Left lung (tissue), 10 donors: Measurements from ENCODE around the gene C13orf46. TPM values are rescaled to one million over a fixed set of nuclear protein-coding genes. Genes with fewer than 3 reads are reported as not detected.

Source experiments
- ATAC-seq: fragments of 200-7000 bp; cut with Tn5 transposase; one replicate; pipeline ENCODE4 v1.9.1; 2020; ENCODE audit warnings: moderate library complexity
- DNase-seq, 4 donors: peaks; one replicate each; pipeline ENCODE4 v3.0.0-alpha.2; 2013 to 2020
- H3K27ac ChIP-seq, 2 donors: fragments of 200-600 bp; sonication (generic) in 1 of 2; one replicate each; pipeline versions ENCODE4 v1.5.0 to v1.8.0; 2020 to 2021
- H3K27me3 ChIP-seq, 2 donors: fragments of 200-600 bp; sonication (generic) in 1 of 2; one replicate each; pipeline versions ENCODE4 v1.5.0 to v1.8.0; 2020 to 2021
- H3K36me3 ChIP-seq, 2 donors: fragments of 200-600 bp; sonication (generic) in 1 of 2; one replicate each; pipeline versions ENCODE4 v1.5.0 to v1.8.0; 2020 to 2021
- H3K4me1 ChIP-seq, 2 donors: fragments of 200-600 bp; one replicate each; pipeline ENCODE4 v1.8.0; 2021
- H3K4me3 ChIP-seq, 2 donors: fragments of 200-600 bp; sonication (generic) in 1 of 2; one replicate each; pipeline versions ENCODE4 v1.5.0 to v1.8.0; 2020 to 2021; ENCODE audit warnings: mild to moderate bottlenecking in 1 of 2
- H3K9me3 ChIP-seq, 2 donors: fragments of 200-600 bp; sonication (generic) in 1 of 2; one replicate each; pipeline versions ENCODE4 v1.5.0 to v1.8.0; 2020 to 2021
- intact Hi-C, 2 donors: fragments of 100-400 bp; cut with DNase I; formaldehyde crosslinking; loops; one replicate each; pipeline versions ENCODE4 v1.11.2 to v1.14.2; 2022
- polyA plus RNA-seq, 6 donors: library from polyadenylated mRNA; unstranded; fragments of 120-200 nt; gene quantifications; one replicate each; pipeline ENCODE4 v1.2.1, GENCODE V29; 2013; ENCODE audit not compliant: insufficient read length in 6 of 6
- total RNA-seq, 2 donors: library from RNA; stranded (reverse); fragmentation: NEBNext Ultra II Directional; extraction: Animal tissue kit (Norgen Biotek cat#: 25700); gene quantifications; one replicate each; pipeline ENCODE4 v1.2.1, GENCODE V29; 2021
- TF ChIP-seq, protein P1 (sequence below), 2 donors: fragments of 200-600 bp; sonication (generic) in 1 of 2; IDR thresholded peaks; one replicate each; pipeline versions ENCODE4 v1.5.0 to v1.8.0; 2021; ENCODE audit warnings: antibody characterized with exemption in 2 of 2
- donor health status: DM: no; HTN: yes; CAD: no.
- donor health status: DM: no; HTN: no; CAD: no.

C13orf46 gene
- total and polyA plus RNA-seq, 8 donors: 0.10 to 7.5 (median 0.29) TPM

DNA sequence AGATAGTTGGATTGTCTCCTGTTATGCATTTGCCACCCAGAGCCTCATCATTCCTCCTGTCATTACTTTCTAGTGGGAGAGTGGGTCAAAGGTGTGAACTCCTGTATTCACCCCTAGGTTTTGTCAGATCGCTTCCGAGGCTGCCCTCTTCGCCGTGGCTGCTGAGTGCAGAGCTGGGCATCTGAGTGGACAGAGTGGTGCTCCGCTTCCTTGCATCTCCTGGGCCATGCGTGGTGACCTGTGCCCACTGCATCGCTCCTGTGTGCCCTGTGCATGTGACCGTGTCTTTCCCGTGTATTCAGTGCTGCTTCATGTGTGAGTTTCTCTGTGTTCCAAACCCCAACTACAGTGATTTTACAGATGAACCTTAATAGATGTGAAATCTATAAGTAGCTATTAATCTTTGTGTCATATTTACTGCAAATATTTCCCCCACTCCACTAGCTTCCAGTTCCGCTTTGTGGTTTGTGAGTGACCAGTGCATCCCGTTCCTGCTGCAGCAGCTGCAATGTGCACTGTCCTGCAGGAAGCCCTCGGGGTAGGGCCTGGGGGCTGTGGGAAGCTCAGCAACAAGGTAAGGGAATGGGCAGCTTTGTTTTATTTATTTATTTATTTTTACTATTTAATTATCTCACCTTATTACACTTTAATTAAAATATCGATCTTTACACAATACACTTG, 53.1 kb downstream of the C13orf46 start:
- DNase-seq (no peak), ATAC-seq (no peak)
- Histone ChIP-seq H3K36me3 (no peaks in the 10 kb centered on the region), H3K27ac (no peak overlapping the region), H3K27me3 (peaks cover 0 to 29% of the 10 kb centered on the region in 2 donors), H3K4me1 (no peaks in the 10 kb centered on the region), H3K9me3 (peaks cover 0 to 21% of the 10 kb centered on the region in 2 donors), H3K4me3 (no peak overlapping the region)
- TF ChIP-seq, protein P1, sequence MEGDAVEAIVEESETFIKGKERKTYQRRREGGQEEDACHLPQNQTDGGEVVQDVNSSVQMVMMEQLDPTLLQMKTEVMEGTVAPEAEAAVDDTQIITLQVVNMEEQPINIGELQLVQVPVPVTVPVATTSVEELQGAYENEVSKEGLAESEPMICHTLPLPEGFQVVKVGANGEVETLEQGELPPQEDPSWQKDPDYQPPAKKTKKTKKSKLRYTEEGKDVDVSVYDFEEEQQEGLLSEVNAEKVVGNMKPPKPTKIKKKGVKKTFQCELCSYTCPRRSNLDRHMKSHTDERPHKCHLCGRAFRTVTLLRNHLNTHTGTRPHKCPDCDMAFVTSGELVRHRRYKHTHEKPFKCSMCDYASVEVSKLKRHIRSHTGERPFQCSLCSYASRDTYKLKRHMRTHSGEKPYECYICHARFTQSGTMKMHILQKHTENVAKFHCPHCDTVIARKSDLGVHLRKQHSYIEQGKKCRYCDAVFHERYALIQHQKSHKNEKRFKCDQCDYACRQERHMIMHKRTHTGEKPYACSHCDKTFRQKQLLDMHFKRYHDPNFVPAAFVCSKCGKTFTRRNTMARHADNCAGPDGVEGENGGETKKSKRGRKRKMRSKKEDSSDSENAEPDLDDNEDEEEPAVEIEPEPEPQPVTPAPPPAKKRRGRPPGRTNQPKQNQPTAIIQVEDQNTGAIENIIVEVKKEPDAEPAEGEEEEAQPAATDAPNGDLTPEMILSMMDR (IDR thresholded peaks at IDR 0.05): no peak
- intact Hi-C loops: no loop called here

DNA sequence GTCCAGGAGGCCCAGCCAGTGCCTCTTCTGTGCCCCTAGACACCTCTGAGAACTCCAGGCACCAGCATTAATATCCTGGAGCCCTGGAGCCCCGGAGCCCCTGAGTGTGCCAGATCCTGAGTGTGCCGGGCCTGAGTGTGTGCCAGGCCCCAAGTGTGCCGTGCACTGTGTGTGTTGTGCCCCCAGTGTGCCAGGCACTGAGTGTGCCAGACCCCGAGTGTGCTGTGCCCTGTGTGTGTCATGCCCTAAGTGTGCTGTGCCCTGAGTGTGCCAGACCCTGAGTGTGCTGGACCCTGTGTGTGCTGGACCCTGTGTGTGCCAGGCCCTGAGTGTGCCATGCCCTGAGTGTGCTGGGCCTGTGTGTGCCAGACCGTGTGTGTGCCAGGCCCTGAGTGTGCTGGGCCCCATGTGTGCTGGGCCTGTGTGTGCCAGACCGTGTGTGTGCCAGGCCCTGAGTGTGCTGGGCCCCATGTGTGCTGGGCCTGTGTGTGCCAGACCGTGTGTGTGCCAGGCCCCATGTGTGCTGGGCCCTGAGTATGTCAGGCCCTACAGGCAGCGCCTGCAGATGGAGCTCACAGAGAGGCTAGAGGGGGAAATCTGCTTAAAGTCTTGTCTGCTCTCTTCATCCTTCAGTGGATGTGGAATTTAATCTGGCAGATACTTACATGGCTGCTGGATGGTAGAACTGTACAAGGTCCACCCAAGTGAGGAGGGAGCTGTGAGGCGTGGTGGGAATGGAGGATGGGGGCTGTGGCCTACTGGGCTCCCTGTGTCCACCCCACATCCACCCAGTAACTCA, 53.9 kb downstream of the C13orf46 start:
- Histone ChIP-seq H3K9me3 (peaks cover 0 to 25% of the 10 kb centered on the region in 2 donors), H3K4me1 (no peaks in the 10 kb centered on the region), H3K27ac (no peak overlapping the region), H3K27me3 (peaks cover 0 to 37% of the 10 kb centered on the region in 2 donors), H3K4me3 (no peak overlapping the region), H3K36me3 (no peaks in the 10 kb centered on the region)
- ATAC-seq: no peak
- DNase-seq: no peak
- intact Hi-C loops: no loop called here
- TF ChIP-seq, protein P1 (IDR thresholded peaks at IDR 0.05): no peak

DNA sequence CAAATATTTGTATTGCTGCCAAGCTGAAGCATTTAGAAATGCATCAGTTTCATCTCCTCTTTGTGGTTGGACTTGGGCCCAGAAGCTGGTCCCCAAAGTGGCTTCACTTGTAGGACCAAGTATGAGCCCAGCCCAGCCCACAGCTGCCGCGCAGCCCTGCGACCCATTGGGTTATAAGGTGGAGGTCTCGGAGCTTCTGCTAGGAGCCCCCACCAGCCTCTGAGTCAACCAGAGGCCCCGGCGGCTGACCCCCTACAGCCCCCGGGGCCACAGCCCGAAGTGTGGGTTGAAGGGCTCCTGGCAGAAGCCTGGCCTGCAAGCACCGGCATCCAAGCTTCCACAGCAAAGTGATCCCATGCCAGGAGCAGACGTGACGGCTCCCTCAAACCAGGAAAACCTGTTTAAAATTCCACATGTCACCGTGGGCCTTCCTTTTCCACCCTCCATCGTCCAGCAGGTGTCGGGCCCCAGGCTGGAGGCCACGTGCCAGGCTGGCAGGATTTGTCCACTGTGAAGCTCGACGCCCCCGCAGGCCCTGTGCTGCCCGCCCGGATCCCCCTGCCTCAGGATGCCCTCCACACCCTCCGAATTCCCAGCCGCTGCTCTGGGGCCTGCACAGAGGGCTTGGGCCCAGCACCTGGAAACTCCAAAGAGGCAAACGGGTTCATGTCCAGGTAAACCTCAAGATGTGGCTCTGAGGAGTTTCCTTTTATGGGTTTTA, 54.7 kb downstream of the C13orf46 start:
- intact Hi-C loops: no loop called here
- no peak overlapping the region for H3K27ac ChIP-seq
- peaks cover 0 to 46% of the 10 kb centered on the region in 2 donors for H3K27me3 ChIP-seq
- DNase-seq (no peak), ATAC-seq (no peak)
- H3K4me1 ChIP-seq: no peaks in the 10 kb centered on the region
- H3K36me3 ChIP-seq: no peaks in the 10 kb centered on the region
- TF ChIP-seq, protein P1 (IDR thresholded peaks at IDR 0.05): no peak
- peaks cover 0 to 25% of the 10 kb centered on the region in 2 donors for H3K9me3 ChIP-seq
- no peak overlapping the region for H3K4me3 ChIP-seq

DNA sequence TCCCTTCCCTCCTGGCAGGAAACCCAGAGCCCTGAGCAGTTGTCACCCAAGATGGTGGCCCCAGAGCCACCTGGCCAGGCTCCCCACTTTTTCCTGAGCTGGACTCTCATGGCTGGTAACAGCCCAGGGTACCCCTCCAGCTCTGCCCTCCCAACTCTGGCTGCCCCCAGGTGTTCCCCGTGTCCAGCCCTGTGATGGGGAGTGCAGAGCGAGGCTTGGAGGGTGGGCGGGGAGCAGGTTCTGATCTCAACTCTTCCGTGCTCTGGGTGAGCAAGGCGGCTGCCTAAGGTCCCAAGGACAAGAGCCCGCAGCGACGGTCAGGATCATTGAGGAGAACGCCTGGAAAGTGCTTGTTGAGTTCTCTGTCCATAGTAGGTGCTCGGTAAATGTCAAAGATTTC, 55.3 kb downstream of the C13orf46 start:
- TF ChIP-seq, protein P1 (IDR thresholded peaks at IDR 0.05): no peak
- no peaks in the 10 kb centered on the region for H3K4me1 ChIP-seq
- DNase-seq (no peak), ATAC-seq (no peak)
- peaks cover 0 to 48% of the 10 kb centered on the region in 2 donors for H3K27me3 ChIP-seq
- H3K9me3 ChIP-seq: peaks cover 0 to 25% of the 10 kb centered on the region in 2 donors
- H3K27ac ChIP-seq: no peak overlapping the region
- H3K4me3 ChIP-seq: no peak overlapping the region
- H3K36me3 ChIP-seq: no peaks in the 10 kb centered on the region
- intact Hi-C loops: no loop called here
